ENCODE data around the gene WDR41.

The WDR41 gene

DNA sequence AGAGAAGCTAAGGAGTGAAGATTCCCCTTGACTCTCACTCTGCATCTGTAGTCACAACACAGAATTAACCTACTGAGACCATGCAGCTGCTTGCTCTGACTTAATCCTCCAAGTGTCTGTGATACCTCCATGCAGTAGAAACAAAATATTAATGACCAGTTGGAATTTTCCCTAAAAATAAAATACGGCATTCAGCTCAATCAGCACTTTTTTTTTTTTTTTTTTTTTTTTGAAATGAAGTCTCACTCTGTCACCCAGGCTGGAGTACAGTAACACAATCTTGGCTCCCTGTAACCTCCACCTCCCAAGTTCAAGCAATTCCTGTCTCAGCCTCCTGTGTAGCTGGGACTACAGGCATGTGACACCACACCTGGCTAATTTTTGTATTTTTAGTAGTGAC is 48.4 kb downstream of the WDR41 start:
- DNase-seq = no peak

DNA sequence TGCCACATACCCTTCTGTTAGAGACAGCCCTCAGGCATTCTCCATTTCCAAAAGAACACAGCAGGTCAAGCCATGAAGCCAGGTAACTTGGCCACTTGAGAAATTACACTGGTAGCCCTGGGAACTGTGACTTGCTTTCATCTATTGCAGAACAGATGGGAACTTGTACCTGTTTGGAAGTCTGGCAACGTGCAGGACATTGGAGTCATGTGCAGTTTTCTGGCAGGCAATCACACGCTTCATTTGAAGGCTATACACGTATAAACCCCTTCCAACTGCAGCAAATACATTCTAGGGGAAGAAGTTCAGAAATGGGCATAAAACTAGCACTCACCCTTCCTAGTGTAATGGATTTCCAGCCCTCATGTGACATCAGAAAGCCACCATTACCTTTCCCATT is 54.0 kb downstream of the WDR41 start:
- no peak for DNase-seq

DNA sequence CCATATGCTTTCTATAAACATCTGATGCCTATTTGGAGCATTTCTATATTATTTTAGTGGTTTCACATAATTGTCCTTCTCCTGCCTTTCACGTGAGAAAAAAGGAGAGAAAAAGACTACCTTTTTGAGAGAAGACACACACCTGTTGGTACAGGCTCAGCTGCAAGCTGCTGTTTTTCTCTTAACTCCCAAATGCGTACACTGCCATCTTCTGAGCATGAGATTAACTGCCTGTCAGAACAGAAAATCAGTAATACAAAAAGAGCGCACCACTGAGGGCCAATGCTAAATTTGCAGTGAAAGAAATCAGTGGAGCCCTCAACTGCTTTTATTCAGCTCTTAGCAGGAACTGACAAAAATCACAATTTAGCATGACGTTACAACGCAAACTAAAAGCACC is 54.9 kb downstream of the WDR41 start:
- DNase-seq = no peak

DNA sequence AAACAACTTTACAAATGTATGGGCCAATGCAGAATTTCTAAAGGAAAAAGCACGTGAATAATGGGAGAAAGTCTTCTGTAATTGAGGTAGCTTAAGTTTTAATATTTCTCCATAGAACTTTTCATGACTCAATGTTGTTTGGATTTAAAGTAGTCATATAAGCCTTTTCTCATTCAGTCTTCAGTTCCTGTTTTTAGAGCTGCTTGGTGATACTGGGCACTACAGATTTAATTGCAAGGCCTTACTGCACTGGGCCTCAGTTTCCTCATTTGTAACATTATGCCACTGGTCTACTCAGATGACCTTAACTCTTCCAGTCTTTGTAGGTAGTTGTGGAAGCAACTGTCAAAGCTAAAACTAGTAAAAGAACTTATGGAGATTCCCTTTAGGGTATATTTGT is 60.4 kb downstream of the WDR41 start:
- no peak for DNase-seq

DNA sequence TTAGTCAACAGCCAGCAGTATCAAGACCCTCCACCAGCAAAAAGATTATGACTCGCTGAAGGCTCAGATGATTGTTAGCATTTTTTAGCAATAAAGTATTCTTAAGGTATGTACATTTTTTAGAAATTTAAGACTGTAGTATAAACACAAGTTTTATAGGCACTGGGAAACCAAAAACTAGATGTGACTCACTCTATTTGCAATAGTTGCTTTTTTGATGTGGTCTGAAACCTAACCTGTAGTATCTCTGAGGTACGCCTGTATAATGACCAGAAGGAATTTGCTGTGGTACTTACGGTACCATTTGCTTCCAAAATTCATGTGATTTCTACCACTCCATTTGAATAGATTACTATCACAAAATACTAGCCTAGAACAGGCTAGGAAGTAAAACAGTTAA is 60.8 kb downstream of the WDR41 start:
- DNase-seq = no peak

DNA sequence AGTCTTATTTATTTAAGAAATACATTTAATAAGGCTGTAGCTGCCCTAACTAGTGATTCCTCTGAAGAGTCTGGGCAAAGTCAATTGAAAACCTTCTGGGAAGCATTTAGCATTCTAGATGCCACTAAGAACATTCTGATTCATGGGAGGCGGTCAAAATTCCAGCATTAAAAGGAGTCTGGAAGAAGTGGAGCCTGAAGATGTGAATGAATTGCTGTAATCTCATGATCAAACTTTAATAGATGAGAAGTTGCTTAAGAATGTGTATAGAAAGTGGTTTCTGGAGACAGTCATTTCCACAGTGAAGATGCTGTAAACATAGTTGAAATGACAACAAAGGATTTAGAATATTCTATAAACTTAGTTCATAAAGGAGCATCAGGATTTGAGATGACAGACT is 61.4 kb downstream of the WDR41 start:
- no peak for DNase-seq

DNA sequence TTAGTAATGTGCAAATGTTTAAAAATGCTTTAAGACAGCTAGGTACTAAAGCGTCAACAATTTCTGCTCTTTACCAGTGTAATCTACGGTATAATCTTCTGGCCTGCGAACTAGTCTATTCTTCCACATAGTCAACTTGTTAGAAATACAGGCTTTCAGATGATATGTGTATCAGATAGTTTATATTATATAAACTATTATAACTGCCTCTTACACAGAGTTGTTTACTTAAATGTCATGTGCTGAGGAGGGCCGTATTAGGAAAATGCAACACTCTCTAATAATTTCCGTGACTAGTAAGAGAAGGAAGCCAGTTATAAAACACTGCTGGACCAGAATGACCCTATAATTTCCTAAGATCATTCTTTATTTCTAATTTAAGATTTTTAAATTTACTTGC is 63.6 kb downstream of the WDR41 start:
- no peak for DNase-seq

DNA sequence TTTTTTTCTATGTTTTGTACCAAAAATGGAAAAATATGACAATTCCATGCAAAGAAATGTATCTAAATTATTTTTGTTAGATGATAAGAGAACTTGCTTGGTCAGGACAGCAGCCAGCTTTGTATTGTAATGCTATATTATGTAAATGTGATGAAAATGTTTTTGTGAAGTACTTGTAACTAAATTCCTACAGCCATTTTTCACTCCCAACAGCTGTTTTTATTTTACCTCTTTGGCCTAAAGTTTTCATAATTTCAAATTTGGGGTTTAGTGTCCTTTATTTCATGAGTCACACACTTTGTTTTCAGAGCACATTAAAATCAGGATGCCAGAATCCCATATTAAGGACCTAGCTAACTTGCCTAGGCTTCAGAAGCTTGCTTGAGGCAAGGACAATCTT is 64.1 kb downstream of the WDR41 start:
- DNase-seq = no peak

DNA sequence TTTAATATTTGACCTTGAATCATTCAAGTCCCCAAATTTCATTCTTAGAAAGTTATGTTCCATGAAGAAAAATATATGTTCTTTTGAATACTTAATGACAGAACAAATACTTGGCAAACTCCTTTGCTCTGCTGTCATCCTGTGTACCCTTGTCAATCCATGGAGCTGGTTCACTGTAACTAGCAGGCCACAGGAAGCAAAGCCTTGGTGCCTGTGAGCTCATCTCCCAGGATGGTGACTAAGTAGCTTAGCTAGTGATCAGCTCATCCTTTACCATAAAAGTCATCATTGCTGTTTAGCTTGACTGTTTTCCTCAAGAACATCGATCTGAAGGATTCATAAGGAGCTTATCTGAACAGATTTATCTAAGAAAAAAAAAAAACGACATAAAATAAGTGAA is 65.4 kb downstream of the WDR41 start:
- no peak for DNase-seq

DNA sequence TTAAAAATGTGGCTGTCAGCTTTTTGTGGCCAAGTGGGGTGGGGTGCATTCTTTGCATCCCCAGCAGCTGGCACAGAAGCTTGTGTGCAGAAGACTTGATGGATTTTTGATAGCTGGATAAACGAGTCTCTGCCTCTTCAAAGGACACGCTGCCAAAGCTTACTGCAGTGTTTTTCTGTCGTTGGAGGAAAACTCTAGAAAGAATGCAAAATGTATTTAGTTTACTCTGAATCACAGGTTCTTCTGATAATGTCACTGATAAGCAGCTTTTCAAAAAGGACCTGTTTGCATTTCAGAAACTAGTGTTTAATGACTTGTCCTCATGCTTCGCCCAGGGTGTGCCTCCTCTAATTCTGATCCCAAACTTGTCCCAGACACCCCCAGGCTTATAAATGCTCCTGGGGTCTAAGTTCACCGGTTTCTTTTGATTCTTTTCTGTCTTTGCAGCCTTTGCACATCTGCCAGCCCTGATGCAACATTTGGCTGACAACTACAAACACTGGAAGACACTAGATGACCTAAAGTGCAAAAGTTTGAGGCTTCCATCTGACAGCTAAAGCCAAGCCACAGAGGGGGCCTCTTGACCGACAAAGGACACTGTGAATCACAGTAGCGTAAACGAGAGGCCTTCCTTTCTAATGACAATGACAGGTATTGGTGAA is 66.0 kb downstream of the WDR41 start:
- no peak for DNase-seq

DNA sequence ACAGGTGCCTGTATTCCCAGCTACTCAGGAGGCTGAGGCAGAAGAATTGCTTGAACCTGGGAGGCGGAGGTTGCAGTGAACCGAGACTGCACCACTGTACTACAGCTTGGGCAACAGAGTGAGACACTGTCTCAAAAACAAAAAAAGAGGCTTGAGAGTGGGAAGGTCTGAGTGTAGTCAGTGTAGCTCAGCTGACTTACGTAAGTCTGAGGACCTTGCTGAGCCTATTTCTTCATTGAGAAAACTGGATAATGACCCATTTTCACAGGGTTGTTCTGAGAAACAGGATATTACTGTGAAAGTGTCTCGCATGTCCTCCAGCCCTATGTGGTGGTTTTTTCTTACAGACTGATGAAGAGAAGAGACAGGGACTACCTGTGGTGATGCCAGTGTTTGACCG is 66.7 kb downstream of the WDR41 start:
- DNase-seq = no peak

DNA sequence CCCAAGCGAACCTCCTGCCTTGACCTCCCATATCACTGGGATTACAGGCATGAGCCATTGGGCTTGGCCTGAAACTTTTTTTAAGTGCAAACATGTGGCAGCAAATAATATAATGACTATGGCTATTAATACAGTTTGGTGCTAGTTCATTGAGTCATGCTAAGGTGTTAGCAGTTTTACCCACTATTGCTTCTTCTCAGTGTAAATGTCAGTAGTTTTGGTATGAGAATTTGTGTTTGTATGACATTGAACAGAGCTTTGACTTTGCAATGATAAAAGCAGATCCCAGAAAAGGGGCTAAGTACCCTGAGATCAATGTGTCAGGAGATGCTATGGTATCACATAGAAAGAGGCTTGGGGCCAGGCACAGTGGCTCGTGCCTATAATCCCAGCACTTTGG is 67.2 kb downstream of the WDR41 start:
- no peak for DNase-seq

DNA sequence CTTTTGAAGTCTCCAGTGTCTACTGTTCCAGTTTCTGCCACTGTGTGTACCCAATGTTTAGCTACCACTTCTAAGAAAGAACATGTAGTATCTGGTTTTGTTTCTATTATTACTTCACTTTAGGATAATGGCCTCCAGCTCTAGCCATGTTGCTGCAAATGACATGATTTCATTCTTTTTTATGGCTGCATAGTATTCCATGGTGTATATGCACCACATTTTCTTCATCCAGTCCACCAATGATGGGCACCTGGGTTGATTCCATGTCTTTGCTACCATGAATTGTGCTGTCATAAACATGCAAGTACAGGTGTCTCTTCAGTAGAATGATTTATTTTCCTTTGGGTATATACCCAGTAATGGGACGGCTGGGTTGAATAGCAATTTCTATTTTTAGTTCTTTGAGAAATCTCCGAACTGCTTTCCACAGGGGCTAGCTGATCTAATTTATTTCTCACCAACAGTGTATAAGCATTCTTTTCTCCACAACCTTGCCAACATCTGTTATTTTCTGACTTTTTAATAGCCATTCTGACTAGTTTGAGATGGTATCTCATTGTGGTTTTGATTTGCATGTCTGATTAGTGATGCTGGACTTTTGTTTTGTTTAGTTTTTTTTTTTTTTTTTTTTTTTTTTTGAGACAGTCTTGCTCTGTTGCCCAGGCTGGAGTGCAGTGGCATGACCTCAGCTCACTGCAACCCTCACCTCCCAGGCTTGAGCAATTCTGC is 68.9 kb downstream of the WDR41 start:
- DNase-seq = no peak

DNA sequence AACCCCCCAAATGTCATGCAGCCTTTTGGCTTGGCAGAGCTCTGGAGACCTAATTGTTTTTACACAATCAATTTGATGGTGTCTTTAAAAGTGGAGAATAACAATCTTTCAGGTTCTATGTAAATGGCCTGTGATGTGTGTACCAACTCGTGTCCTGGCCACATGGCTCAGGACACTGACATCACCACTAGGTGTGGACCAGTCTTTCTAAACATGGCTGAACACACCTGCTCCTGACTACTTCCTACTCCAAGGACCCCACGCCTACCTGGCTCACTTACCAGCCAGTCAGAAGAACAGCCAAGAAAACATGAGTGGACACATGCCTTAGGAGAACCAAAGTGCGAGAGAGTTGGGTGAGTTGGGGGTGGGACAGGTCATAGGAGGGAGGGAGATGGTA is 71.2 kb downstream of the WDR41 start:
- no peak for DNase-seq

DNA sequence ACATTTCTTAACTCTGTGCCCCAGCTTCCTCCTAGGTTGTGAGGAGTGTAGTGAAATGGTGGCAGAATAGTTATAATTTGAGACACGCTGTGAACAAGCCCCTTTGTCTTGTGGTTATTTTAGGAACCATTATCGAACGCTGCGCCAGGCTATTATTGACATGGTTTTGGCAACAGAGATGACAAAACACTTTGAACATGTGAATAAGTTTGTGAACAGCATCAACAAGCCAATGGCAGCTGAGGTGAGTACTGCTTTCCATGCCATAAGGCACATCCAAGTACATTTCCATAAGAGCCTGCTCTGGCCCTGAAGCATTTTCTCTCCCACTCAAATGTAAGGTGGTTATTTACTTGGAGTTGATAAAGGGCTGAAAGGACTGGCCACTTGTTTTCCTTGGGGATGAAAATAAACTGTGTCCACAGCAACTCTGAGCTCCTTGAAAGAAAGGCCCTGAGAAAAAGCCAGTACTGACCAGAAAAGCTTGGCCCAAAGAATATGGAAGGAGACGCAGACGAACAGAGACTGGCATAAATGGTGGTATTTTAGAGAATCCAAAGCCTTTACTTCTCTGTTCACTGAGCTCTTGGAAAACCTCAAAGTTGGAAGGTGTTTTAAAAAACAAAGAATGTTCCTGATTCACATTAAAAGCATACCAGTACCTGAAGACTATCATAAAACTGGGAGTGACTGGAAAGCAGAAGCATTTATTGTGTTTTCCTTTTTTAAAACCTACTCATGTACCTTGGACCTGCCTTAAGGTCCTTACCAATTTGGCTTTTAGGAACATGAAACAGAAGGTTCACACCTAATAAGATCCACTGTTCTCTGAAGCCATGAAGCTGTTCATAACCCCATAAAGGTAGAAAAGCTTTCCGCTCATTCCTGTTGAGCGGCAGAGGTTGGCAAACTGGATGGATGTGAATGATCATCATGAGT is 72.2 kb downstream of the WDR41 start:
- DNase-seq = no peak

DNA sequence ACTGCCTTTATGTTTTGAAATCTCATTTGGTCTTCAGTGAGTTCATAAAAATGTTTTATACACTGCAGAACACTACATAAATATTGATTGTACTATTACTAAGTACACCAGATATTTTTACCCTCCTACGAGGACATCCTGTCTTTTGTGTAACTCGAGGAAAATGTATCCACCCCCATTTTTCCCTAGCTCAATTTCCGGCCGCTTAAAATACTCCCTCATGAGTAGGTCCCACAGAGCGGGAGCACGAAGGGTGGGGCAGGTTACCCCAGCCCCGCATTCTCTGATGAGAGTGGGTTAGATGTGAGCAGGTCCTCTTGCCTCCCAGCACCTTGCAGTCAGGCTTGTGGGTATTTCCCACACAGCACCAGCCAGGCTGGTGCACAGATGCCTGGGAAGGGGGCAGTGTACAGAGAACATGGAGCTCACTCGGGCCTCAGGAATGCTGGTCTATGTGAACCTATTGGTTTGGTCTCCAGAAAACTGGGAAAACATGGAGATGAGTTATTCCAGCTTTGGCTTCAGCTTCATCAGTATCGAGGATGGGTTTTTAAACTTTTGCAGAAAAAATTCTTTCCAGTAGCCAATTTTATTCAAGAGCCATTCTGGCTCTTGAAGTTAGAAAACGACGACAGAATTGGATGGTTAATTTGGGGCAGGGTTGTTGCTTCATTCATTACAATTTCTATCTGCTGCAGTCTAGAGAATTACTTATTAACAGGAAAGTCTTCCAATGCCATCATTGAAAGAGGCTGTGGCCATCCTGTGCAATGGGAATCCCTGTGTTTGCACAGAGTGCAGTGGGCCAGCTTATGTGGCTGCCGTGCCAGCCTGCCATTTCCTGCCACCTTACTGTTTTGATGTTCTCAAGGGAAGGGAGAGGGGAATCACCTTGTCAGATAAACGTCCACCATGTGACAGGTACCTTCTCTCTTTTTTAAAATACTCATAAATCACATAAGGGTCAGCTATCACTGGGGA is 73.2 kb downstream of the WDR41 start:
- DNase-seq = no peak

DNA sequence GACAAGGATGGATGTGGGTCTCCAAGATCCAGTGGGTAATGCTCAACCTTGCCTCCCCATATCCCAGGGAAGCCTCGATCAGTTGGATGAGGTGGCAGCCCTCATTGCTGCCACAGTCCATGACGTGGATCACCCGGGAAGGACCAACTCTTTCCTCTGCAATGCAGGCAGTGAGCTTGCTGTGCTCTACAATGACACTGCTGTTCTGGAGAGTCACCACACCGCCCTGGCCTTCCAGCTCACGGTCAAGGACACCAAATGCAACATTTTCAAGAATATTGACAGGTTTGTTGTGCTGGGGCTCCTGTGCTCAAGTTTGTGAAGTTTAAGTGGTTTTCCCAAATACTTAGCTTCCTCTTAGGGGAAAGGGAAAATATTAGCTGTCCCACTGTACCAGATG is 74.0 kb downstream of the WDR41 start:
- no peak for DNase-seq

DNA sequence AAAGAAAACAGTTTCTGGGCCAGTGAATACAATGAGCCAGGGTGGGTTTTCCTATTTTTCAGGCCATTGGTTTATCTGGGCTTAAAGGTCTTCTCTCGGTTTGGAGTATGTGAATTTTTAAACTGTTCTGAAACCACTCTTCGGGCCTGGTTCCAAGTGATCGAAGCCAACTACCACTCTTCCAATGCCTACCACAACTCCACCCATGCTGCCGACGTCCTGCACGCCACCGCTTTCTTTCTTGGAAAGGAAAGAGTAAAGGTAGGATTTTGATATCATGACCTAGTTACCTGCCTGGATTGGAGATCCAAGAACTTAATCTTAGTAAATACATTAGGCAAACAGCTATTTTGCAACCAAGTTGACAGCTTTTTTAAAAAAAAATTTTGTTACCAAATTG is 79.1 kb downstream of the WDR41 start:
- no peak for DNase-seq

DNA sequence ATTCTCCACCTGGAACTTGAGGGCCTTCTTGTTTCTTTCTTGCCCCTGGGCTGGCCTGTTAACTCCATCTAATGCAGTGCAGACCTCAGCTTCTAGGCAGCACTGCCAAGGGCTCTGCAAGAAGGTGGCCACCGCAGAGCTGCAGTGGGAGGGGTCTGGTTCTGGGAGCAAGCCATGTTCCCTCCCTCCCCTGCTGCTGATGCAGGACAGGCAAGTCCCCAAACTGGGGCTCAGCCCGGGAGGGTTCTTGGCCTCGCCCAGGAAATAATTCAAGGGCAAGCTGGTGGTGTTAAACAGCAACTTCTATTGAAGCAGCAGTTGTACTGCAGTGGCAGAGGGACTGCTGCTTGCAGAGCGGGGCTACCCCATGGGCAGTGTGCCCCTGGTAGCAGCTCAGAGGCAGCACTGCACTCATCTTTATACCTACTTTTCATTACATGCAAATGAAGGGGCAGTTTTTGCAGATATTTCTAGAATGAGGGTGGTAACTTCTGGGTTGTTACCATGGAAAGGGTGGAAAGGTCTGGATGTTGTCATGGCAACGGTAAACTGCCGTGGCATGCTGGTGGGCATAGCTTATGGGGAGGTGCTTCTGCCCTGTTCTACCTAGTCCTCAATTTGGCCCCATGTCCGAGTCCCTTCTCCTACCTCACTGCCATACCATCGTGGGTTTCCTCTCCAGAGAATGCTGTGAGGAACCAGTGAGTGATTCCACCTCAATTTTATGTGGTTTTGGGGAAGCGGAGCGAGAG is 82.1 kb downstream of the WDR41 start:
- DNase-seq = no peak

DNA sequence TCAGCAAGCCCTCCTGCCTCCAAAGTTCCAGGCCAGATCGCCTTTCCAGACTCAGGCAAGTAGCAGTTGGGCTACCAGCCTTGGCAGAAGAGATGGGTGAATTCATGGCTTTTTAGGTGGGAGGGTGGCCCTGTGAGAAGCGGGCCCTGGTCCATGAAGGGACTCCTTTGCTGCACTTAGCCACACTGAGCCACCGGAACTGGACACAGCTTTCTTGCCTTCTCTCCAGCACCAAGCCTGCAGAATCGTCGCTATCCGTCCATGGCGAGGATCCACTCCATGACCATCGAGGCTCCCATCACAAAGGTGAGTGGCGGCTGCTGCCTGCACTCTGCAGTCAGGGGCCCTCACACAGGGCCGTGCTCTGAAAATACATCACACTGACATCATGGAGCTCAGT is 85.0 kb downstream of the WDR41 start:
- DNase-seq = no peak

DNA sequence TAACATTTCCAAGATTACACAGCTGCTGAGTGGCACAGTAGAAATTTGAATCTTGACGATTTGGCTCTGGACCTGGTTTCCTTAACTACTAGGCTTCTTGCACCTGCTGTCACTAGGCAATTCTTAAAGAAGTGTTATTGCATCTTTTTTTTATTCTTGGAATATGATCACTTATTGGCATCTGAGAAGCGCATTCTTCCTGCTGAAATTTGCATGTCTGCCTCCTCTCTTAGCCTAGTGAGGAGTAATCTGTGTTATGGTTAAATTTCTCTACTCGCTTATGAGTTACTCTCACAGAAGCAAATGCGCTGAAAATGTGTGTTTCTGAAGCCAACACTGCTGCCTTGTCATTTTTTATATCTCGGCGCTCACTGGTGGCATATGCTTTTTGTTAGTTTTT is 89.3 kb downstream of the WDR41 start:
- no peak for DNase-seq

DNA sequence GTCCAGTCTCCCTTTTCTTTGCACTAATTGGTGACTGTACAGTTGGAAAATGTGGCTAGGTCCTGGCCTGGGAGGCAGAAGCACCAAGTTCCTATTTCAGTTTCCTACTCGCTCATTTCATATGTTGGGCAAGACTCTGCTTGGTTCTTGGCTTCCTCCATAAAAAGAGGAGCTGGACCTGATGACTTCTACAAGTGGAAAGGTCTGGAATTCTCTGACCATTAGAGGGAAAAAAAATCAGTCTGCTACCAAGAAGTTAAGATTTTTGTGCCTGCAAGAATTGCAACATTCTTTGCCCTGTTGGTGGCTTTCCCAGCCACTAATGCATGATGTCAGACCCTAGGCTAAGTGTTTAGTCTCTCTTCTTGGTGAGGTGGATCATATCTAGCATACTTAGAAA is 91.5 kb downstream of the WDR41 start:
- no peak for DNase-seq
